HepG2 (cell line): ENCODE measurements around the gene BUB1B.

Experiments
- SMARCC2 ChIP-seq: fragments of 450-650 bp; IDR thresholded peaks from 2 replicates; pipeline ENCODE4 v1.6.1; 2017; ENCODE audit warnings: antibody characterized with exemption, mild to moderate bottlenecking
- TGIF2 ChIP-seq: IDR thresholded peaks from 2 replicates; pipeline ENCODE4 v1.6.1; 2016; ENCODE audit warnings: control low read depth, missing compliant biosample characterization
- TF ChIP-seq, protein P1 (sequence below): sonication (generic); formaldehyde crosslinking; IDR thresholded peaks from 2 replicates; pipeline ENCODE4 v1.4.0; 2020; ENCODE audit warnings: missing genetic modification reagents
- TF ChIP-seq, protein P2 (sequence below): sonication (generic); formaldehyde crosslinking; IDR thresholded peaks from 2 replicates; pipeline ENCODE4 v1.4.0; 2020; ENCODE audit warnings: missing genetic modification reagents

DNA sequence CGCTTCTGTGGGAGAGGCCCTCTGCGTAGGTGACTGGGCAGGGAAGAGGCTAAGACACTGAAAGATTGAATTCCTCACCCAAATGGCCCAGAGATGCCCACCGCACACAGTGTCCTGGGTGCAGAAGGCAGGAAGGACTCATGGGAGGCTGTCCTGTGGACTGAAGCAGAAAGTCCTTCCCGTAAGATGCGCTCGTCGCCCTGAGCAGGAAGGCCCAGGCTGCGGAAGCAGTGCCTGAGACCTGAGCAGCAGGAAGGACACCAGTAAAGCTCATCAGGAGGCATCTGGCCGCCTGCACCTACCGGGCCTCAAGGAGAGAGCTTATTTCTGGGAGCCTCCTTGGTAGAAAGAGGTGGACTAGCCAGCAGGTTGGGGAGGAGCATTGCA is 81.3 kb downstream of the BUB1B start:
- no peak for TF ChIP-seq SMARCC2
- TF ChIP-seq, protein P1, sequence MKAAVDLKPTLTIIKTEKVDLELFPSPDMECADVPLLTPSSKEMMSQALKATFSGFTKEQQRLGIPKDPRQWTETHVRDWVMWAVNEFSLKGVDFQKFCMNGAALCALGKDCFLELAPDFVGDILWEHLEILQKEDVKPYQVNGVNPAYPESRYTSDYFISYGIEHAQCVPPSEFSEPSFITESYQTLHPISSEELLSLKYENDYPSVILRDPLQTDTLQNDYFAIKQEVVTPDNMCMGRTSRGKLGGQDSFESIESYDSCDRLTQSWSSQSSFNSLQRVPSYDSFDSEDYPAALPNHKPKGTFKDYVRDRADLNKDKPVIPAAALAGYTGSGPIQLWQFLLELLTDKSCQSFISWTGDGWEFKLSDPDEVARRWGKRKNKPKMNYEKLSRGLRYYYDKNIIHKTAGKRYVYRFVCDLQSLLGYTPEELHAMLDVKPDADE (CRISPR knock-in tag): no peak
- TF ChIP-seq TGIF2 (CRISPR knock-in tag): no peak
- TF ChIP-seq, protein P2, sequence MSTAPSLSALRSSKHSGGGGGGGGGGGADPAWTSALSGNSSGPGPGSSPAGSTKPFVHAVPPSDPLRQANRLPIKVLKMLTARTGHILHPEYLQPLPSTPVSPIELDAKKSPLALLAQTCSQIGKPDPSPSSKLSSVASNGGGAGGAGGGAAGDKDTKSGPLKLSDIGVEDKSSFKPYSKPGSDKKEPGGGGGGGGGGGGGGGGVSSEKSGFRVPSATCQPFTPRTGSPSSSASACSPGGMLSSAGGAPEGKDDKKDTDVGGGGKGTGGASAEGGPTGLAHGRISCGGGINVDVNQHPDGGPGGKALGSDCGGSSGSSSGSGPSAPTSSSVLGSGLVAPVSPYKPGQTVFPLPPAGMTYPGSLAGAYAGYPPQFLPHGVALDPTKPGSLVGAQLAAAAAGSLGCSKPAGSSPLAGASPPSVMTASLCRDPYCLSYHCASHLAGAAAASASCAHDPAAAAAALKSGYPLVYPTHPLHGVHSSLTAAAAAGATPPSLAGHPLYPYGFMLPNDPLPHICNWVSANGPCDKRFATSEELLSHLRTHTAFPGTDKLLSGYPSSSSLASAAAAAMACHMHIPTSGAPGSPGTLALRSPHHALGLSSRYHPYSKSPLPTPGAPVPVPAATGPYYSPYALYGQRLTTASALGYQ (CRISPR knock-in tag): no peak
